Glutamatergic neuron (in vitro differentiated cells): ENCODE data around the gene ACSF3. TPM values are rescaled to one million over a fixed set of nuclear protein-coding genes. Genes with fewer than 3 reads are reported as not detected.
"Not testable (repeated sequence)": the region's sequence is repeated elsewhere in the genome, so short reads cannot be mapped to it uniquely, and the experiment has no call there.

Source experiments
- DNase-seq: peaks from one replicate; pipeline ENCODE4 v3.0.0; 2022
- H3K27ac Mint-ChIP-seq: one replicate; pipeline ENCODE4 v1.8.0; 2020; ENCODE audit warnings: mild to moderate bottlenecking, mixed read lengths, inconsistent platforms; ENCODE audit not compliant: unreplicated experiment
- H3K27me3 Mint-ChIP-seq: one replicate; pipeline ENCODE4 v1.8.0; 2020; ENCODE audit warnings: mild to moderate bottlenecking, moderate library complexity, mixed read lengths, inconsistent platforms; ENCODE audit not compliant: unreplicated experiment
- H3K36me3 Mint-ChIP-seq: one replicate; pipeline ENCODE4 v1.8.0; 2020; ENCODE audit warnings: mild to moderate bottlenecking, mixed read lengths, inconsistent platforms; ENCODE audit not compliant: unreplicated experiment
- H3K4me1 Mint-ChIP-seq: one replicate; pipeline ENCODE4 v1.8.0; 2020; ENCODE audit warnings: mild to moderate bottlenecking, low read depth, mixed read lengths, inconsistent platforms; ENCODE audit not compliant: unreplicated experiment
- H3K4me3 Mint-ChIP-seq: one replicate; pipeline ENCODE4 v1.8.0; 2020; ENCODE audit warnings: mild to moderate bottlenecking, mixed read lengths, inconsistent platforms; ENCODE audit not compliant: unreplicated experiment
- H3K9me3 Mint-ChIP-seq: one replicate; pipeline ENCODE4 v1.8.0; 2020; ENCODE audit warnings: mild to moderate bottlenecking, moderate library complexity, mixed read lengths, inconsistent platforms; ENCODE audit not compliant: unreplicated experiment
- CTCF ChIP-seq: fragments of 200-600 bp; sonication (generic); IDR thresholded peaks from one replicate; pipeline ENCODE4 v1.5.0; 2021; ENCODE audit not compliant: partially characterized antibody, unreplicated experiment
- total RNA-seq: library from RNA; stranded (reverse); fragmentation: NEBNext Ultra II Directional; extraction: Animal tissue kit (Norgen Biotek cat#: 25700); gene quantifications from one replicate; pipeline ENCODE4 v1.2.1, GENCODE V29; 2021; ENCODE audit not compliant: unreplicated experiment

ACSF3 gene
- total RNA-seq, 1 donor from 2014 or later = 29.3 TPM

- TF ChIP-seq CTCF = no peak
- Mint-ChIP-seq H3K9me3 (peaks cover 8% of the 10 kb centered on the region), H3K27me3 (peaks cover 14% of the 10 kb centered on the region), H3K27ac (no peak overlapping the region), H3K4me1 (peaks cover 14% of the 10 kb centered on the region), H3K36me3 (no peaks in the 10 kb centered on the region), H3K4me3 (no peak overlapping the region)
- no peak for DNase-seq
Measured at GRCh38 chr16:89163297-89163696, 69.6 kb downstream of the ACSF3 start.

- Mint-ChIP-seq H3K4me1 (peaks cover 12% of the 10 kb centered on the region), H3K9me3 (peaks cover 8% of the 10 kb centered on the region), H3K27me3 (peaks cover 14% of the 10 kb centered on the region), H3K27ac (no peak overlapping the region), H3K4me3 (peak overlapping the region; percentile 55), H3K36me3 (no peaks in the 10 kb centered on the region)
- DNase-seq = no peak
- no peak for TF ChIP-seq CTCF
Measured at GRCh38 chr16:89164436-89164835, 70.8 kb downstream of the ACSF3 start.

GRCh38 chr16:89164847-89165680 lies 71.4 kb downstream of the ACSF3 start:
- Mint-ChIP-seq H3K9me3 (peaks cover 6% of the 10 kb centered on the region), H3K27ac (no peak overlapping the region), H3K4me1 (peaks cover 12% of the 10 kb centered on the region), H3K27me3 (peaks cover 12% of the 10 kb centered on the region), H3K36me3 (no peaks in the 10 kb centered on the region), H3K4me3 (no peak overlapping the region)
- no peak for TF ChIP-seq CTCF
- DNase-seq = no peak

GRCh38 chr16:89165681-89165979 lies 72.0 kb downstream of the ACSF3 start:
- peaks cover 13% of the 10 kb centered on the region for H3K4me1 Mint-ChIP-seq
- H3K27ac Mint-ChIP-seq, H3K9me3 Mint-ChIP-seq, DNase-seq, H3K4me3 Mint-ChIP-seq, H3K36me3 Mint-ChIP-seq: not testable (repeated sequence)
- H3K27me3 Mint-ChIP-seq = peaks cover 12% of the 10 kb centered on the region

GRCh38 chr16:89166696-89167424 lies 73.2 kb downstream of the ACSF3 start:
- no peak for TF ChIP-seq CTCF
- Mint-ChIP-seq H3K27ac (no peak overlapping the region), H3K9me3 (peaks cover 5% of the 10 kb centered on the region), H3K36me3 (no peaks in the 10 kb centered on the region), H3K27me3 (peaks cover 11% of the 10 kb centered on the region), H3K4me3 (no peak overlapping the region), H3K4me1 (peaks cover 15% of the 10 kb centered on the region)
- peak; percentile 18 for DNase-seq
